Measurements from ENCODE around the gene LYZL6.

GRCh38 chr17:35912942-35913341 lies 30.6 kb downstream of the LYZL6 start:
- TF ChIP-seq CTCF (IDR thresholded peaks at IDR 0.05) = no peak
- TF ChIP-seq EP300 (IDR thresholded peaks at IDR 0.05) = no peak
- no peak for TF ChIP-seq POLR2A (IDR thresholded peaks at IDR 0.05; ENCODE audit: low read depth)

All from esophagus muscularis mucosa (tissue), 4 donors.